ENCODE data around the gene COA8. TPM values are rescaled to one million over a fixed set of nuclear protein-coding genes. Genes with fewer than 3 reads are reported as not detected.

COA8 gene
- total RNA-seq, 1 donor from 2014 or later = 45.8 TPM

DNA sequence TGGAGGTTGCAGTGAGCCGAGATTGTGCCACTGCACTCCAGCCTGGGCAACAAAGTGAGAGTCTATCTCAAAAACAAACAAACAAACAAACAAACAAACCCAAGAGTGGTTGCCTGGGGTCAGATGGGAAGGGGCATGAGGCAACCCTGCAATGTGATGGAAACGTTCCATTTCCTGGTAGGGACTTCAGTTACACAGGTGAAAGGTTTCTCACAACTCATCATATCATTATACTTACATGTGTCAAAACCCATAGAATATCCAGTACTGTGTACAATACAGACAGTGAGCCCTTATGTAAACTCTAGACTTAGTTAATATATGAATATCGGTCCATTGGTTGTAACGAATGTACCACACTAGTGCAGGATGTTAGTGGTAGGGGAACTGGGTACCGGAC lies 59.1 kb downstream of the COA8 start:
- DNase-seq (ENCODE audit: low spot score) = no peak

DNA sequence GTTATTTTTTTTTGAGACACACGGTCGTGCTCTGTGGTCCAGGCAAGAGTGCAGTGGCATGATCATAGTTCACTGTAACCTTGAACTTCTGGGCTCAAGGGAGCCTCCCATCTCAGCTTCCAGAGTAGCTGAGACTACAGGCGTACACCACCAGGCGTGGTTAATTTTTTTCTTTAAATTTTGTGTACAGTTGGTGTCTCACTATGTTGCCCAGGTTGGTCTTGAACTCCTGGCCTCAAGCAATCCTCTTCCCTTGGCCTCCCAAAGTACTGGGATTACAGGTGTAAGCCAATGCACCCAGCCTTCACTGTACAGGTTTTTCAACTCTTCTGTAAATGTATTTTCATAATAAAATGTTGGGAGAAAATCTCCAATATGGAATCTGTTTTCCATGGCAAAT lies 60.5 kb downstream of the COA8 start:
- DNase-seq (ENCODE audit: low spot score) = no peak

DNA sequence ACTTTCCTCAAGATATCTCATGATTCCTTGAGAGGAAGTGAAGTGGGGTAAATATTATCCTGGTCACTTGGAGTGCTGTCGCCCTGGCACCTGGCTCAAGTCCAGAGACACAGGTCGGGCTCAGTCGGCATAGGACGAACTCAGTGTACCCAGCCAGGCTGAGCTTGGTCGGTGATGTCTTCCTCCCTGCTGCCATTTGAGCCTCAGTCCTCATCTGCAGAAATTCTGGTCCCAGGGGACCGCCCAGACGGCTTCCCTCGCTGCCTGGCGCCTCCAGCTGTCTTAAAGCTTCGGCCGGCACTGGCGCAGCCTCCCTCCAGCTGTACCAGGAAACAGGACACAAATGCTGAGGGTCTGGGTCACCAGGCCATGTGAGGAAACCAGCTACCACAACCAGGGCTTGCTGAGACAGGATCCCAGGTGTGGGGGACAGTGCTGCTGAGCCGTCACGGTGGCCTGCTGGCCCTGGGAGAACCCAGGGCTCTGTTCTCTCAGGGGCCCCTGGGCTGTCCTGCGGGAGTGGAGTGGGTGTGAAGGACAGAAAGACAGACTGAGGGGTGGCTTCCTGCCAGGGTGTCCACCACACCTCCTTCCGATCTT lies 61.2 kb downstream of the COA8 start:
- no peak for DNase-seq (ENCODE audit: low spot score)

DNA sequence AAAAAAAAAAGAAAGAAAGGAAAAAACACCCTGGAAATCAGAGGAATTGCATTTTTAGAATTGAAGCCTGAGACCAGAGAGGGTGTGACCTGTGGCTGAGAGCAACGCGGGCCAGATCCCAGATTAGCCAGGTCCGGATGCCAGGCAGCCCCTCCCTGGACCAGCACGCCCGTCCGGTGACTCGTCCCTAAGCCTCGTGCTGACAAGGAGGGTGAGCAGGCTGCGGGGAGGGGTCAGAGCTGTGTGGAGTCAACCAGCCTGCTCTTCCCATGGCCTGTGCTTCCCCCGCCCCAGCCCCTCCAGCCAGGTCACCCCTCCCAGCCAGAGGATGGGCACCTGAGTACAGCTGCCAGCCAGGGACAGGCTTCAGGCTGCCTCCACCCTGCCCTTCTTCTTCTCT lies 62.1 kb downstream of the COA8 start:
- peak; percentile 90 for DNase-seq (ENCODE audit: low spot score)

DNA sequence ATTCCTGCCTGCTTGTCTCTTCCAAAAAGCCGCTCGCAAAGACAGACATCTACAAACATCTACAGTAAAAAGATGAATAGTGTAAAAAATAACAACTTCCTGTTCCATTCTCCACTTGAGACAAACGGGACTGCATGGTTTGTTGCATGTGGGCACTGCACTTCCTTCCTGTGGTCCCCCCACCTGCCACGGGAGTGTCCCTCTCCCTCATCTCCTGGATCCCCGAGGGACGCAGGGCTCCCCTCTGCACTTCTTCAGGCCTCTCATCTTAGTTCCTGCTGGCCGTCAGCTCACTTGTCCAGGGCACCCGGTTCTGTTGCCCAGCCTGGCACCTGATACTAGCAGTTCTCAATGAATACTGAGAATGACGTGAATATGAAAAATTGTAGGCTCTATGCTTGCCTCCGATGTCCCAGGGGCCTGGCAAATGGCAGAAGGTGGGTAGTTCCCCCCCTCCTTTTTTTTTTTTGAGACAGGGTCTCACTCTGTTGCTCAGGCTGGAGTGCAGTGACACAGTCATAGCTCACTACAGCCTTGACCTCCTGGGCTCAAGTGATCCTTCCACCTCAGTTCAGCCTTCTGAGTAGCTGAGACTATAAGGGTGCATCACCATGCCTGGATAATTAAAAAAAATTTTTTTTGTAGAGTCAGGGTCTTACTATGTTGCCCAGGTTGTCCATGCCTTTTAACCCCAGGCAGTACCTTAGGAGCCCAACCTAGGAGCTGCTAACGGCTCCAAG lies 62.8 kb downstream of the COA8 start:
- no peak for DNase-seq (ENCODE audit: low spot score)

DNA sequence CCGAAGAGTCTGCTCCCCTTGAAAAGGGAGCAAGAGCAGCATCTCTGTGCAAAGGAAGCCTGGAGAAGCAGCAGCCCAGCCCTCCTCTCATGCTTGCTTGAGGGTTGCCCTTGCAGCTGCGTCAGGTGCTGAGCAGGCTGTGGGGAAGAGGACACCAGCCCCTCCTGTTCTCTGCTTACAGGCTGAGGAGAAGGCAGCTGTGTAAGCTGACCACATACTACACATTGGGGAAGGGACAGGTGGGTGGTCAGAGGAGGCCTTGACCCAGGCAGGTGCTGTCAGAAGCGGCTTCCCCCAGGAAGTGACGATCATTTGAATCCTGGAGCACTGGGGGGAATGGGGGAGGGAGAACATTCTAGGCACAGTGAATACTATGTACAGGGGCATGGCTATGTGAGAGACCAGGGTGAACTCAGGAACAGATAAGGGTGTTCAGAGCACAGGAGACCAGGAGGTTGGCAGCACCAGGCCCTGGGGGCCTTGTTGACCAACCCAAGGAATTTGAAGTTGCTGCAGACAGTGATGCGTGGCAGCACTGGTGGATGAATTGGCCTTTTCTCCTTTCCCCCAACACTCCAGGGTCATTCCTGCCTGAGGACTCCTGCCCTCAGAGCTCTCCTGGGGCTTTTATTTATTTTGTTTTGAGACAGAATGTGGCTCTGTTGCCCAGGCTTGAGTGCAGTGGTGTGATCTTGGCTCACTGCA lies 63.5 kb downstream of the COA8 start:
- DNase-seq (ENCODE audit: low spot score) = no peak

DNA sequence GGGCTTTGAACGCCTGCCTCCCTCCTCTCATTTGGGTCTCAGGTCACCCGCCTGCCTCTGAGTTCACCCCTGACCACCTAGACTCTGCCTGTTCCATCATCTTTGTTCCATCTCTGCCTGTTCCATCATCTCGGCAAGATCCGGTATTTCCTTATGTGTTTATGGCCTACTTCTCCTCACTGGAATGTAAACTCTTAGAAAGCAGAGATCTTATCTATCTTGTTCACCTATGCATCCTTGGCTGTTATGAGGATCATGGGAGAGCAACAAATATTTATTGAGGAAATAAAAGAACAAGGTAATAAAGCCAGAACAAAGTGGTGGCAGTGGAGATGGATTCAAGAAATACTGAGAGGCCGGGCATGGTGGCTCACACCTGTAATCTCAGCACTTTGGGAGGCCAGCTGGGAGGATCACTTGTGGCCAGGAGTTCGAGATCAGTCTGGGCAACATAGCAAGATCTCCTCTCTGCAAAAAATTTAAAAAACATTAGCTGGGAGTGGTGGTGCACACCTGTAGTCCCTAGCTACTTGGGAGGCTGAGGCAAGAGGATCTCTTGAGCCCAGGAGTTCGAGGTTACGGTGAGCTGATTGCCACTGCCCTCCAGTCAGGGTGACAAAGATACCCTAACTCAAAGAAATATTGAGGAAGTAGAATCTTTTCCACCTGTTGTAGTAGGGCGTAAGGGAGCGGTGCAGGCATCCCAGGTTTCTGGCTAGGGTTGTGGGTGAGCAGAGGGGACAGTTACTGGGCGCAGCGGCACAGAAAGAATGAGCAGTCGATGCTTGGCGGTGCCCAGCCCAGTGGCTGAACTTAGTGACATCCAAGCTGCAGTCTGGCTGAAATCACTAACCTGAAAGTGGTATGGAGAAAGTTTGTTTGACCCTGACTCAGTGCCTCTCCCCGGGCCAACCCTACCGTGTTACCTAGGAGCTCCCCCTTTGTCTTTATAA lies 64.6 kb downstream of the COA8 start:
- no peak for DNase-seq (ENCODE audit: low spot score)

DNA sequence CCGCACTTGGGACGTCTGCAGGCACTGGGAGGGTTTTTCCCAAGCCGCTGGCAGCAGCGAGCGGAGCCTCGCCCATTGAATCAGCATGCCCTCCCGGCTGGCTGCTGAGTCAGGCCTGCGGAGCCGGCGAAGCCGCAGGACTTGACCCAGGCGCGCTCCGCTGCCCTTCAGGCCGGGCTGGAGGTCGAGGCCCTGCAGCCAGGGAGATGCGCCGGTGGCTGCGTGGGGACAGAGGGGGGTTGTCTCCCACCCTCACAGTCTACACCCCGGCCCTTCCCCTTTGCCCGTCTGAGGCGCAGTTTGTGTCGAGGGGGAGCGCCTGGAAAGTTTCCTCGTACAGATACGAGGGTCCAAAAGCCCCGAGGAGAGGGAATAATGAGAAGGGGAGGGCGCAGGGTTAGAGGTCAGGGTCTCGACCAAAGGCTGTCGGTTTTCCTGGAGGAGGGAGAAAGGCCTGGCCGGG lies 65.5 kb downstream of the COA8 start:
- peak; percentile 96 for DNase-seq (ENCODE audit: low spot score)

DNA sequence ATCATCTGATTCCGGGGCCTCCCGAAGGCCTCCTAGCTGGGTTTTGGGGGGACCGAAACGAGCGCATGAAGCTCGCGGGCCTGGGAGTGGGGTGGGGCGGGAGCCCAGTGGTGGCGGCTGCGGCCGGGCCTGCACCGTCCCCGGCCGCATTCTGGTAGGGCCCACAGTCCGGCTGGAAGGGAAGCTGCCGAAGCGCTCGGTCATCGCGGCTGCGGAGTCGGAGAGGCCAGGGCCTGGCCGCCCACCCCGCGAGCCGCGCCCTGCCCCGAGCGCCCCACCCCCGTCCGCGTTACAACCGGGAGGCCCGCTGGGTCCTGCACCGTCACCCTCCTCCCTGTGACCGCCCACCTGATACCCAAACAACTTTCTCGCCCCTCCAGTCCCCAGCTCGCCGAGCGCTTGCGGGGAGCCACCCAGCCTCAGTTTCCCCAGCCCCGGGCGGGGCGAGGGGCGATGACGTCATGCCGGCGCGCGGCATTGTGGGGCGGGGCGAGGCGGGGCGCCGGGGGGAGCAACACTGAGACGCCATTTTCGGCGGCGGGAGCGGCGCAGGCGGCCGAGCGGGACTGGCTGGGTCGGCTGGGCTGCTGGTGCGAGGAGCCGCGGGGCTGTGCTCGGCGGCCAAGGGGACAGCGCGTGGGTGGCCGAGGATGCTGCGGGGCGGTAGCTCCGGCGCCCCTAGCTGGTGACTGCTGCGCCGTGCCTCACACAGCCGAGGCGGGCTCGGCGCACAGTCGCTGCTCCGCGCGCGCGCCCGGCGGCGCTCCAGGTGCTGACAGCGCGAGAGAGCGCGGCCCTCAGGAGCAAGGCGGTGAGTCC lies 66.1 kb downstream of the COA8 start, which contains the start of gene KLC1:
Gene KLC1, plus strand, starts transcription at position 528 of the 819 bp plus-strand sequence. CDS start 25,354 bp downstream, outside the sequence.
- peak; percentile 96 for DNase-seq (ENCODE audit: low spot score)

DNA sequence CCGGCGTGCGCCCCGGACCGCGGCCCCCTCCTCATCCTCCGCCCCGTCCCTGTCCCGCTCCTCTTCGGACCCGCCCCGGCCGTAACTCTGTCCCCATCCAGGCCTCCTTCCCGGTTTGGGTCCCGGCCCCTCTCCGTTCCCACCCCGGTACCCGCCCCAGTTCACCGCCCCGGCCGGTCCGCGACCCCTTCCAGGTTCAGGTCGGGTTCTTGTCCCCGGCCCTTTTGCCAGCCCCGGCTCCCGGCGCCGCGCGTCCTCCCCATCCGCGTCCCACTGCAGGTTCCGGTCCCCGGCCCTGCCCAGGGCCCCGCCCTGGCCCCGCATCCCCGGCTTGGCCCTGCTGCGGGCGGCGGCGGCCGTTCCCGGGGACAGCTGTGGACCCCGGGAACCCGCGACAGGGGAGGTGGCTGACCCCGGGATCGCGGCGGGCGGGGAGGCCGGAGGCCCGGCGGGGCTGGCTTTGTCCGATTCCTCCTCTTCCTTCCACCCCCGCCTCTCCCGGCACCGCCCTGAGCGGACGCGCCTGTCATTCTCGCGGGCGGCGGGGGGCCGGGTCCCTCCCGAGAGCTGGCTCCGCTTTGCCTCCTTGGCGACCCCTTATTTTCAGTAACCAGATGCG lies 66.9 kb downstream of the COA8 start:
- DNase-seq (ENCODE audit: low spot score) = peak; percentile 92

DNA sequence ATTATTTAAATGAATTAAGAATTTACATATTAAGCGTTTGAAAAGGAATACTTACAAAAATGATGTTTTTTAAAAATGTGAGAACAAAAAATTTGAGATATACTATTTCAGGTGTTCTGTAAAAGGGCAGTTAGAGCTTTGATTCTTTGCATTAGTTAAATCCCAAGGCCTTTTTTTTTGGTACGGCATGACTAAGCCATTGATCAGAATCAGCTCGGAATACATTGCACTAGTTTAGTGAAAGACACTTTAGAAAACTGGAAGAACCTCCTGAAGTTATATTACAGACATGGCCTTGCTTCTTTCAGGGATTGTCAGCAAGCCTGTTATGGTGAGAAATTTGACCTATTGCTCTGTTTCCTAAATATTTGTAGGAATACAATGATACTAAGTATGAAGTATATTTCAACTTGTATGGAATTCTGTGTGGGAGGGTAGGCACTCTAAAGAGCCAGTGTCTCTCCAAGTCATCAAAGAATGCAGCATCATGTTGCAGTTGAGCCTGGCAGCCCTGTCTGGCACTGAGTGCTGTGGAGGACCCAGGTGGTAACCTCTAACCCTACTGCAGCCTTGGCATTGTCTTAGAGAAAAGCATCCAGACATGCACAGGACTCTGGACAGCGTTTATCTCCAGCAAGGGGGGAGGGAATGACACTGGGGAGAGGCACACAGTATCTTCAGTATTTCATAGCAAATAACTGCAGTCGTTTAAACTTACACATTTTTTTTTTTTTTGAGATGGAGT lies 67.8 kb downstream of the COA8 start:
- DNase-seq (ENCODE audit: low spot score) = no peak

DNA sequence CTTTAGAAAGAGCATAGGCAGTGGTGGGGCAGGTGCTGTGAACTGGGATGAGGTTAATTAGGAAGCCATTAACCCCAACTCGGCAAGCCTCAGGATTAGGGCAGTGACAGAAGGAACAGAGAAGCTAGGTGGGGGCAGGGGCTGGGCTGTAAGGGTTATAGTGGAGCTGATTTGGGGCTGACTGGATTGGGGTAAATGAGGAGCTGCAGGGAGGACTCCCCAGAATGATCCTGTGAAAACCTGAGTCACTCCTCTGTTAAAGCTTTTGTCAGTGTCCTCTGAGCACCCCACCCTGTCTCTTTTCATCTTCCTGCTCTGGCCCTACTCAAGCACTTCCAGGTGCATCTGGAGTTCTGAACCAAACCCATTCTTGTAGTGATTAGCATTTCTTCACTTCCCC lies 70.6 kb downstream of the COA8 start:
- no peak for DNase-seq (ENCODE audit: low spot score)

DNA sequence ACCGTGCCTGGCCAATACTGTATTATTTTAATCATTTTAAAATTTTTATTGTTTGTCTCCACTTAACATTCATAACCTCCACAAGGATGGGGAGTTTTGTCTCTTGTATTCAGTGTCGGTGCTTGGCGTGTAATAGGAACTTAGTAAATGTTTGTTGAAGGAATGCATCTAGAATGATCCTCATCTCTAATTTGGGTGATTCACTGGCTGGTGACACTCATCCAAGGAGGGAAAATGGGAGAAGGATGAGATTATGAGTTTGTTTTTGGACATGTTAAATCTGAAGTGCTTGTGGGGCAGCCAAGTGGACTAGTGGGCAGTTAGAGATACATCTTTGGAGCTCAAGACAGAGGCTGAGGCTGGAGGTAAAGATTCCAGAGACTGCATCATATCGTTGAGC lies 71.4 kb downstream of the COA8 start:
- no peak for DNase-seq (ENCODE audit: low spot score)

DNA sequence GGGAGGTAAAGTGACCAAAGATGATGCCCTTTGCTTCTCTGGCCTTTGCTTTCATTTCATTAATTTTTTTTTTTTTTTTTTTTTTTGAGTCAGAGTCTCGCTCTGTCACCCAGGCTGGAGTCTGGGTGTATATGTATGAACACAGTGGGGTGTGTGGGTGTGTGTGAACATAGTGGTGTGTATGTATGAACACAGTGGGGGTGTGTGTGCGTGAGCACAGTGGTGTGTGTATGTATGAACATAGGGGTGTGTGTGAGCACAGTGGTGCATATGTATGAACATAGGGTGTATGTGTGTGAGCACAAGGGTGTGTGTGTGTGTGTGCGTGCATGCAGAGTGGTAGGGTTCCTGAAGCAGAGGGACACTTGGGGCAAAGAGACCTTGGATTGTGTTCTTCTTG lies 75.8 kb downstream of the COA8 start:
- no peak for DNase-seq (ENCODE audit: low spot score)

Other genes starting within 250 kb of the COA8 start
- gene EIF5, start 228.7 kb upstream of the COA8 start, total RNA-seq = 267 TPM
- gene MARK3, start 177.5 kb upstream of the COA8 start, total RNA-seq = 78.3 TPM
- gene CKB, start 40.1 kb upstream of the COA8 start, total RNA-seq = 90.1 TPM
- 13.8 TPM for gene TRMT61A, start 33.8 kb upstream of the COA8 start, total RNA-seq
- gene BAG5, start 303 bp upstream of the COA8 start, total RNA-seq = 55.1 TPM
- gene KLC1, start 66.3 kb downstream of the COA8 start, total RNA-seq = 200 TPM
- 6.3 TPM for gene XRCC3, start 152.5 kb downstream of the COA8 start, total RNA-seq
- 57.4 TPM for gene ZFYVE21, start 152.8 kb downstream of the COA8 start, total RNA-seq

Measured in mesenteric fat pad (tissue), 1 donor.